DND-41 (cell line): ENCODE data around the gene CATSPERZ.

ENCODE experiments used
- ATAC-seq: fragments of 200-7000 bp; cut with Tn5 transposase; 3 replicates; pipeline ENCODE4 v1.9.1; 2021; ENCODE audit warnings: low read depth; ENCODE audit not compliant: insufficient read depth
- DNase-seq: peaks from one replicate; pipeline ENCODE4 v3.0.0-alpha.2; 2020
- H2AFZ ChIP-seq: 2 replicates; pipeline ENCODE4 v1.6.0; 2012; ENCODE audit warnings: low read depth, low read length
- H3K27ac ChIP-seq: 2 replicates; pipeline ENCODE4 v1.5.1; 2012; ENCODE audit warnings: low read length, inconsistent platforms
- H3K27me3 ChIP-seq: fragments of 200-600 bp; sonication (generic); 2 replicates; pipeline ENCODE4 v1.6.0; 2012; ENCODE audit warnings: low read length, mild to moderate bottlenecking, inconsistent platforms; ENCODE audit not compliant: insufficient read depth, poor library complexity
- H3K36me3 ChIP-seq: 2 replicates; pipeline ENCODE4 v1.5.1; 2012; ENCODE audit warnings: low read length, inconsistent platforms; ENCODE audit not compliant: insufficient read depth
- H3K4me1 ChIP-seq: 2 replicates; pipeline ENCODE4 v1.5.1; 2012; ENCODE audit warnings: mild to moderate bottlenecking, low read length; ENCODE audit not compliant: insufficient read depth
- H3K4me2 ChIP-seq: 2 replicates; pipeline ENCODE4 v1.6.0; 2012; ENCODE audit warnings: mild to moderate bottlenecking, moderate library complexity, low read length, inconsistent platforms; ENCODE audit not compliant: insufficient read depth
- H3K4me3 ChIP-seq, 2 experiments: fragments of 200-600 bp in 1 of 2; shearing (Covaris generic) in 1 of 2; 2 replicates each; pipeline ENCODE4 v1.5.1; 2012 to 2016; ENCODE audit warnings: inconsistent platforms in 2 of 2, low read length in 2 of 2, mild to moderate bottlenecking in 2 of 2, low read depth in 1 of 2, moderate library complexity in 1 of 2
- H3K79me2 ChIP-seq: 2 replicates; pipeline ENCODE4 v1.6.0; 2012; ENCODE audit warnings: low read length, inconsistent platforms; ENCODE audit not compliant: insufficient read depth
- H3K9ac ChIP-seq: 2 replicates; pipeline ENCODE4 v1.6.0; 2012; ENCODE audit warnings: low read depth, mild to moderate bottlenecking, inconsistent platforms, low read length, moderate library complexity
- H3K9me3 ChIP-seq: 2 replicates; pipeline ENCODE4 v1.5.1; 2012; ENCODE audit warnings: low read length, moderate library complexity, mild to moderate bottlenecking, inconsistent platforms; ENCODE audit not compliant: insufficient read depth, severe bottlenecking
- H4K20me1 ChIP-seq: 2 replicates; pipeline ENCODE4 v1.6.0; 2012; ENCODE audit warnings: low read length; ENCODE audit not compliant: insufficient read depth
- EZH2 ChIP-seq: IDR thresholded peaks from 3 replicates; pipeline ENCODE4 v1.6.1; 2012; ENCODE audit warnings: borderline replicate concordance, low read depth, mild to moderate bottlenecking, moderate library complexity, low read length, inconsistent platforms; ENCODE audit not compliant: severe bottlenecking
- TF ChIP-seq, protein P1 (sequence below): IDR thresholded peaks from 2 replicates; pipeline ENCODE4 v1.5.1; 2012; ENCODE audit warnings: borderline replicate concordance, low read length, moderate library complexity, mild to moderate bottlenecking; ENCODE audit not compliant: poor library complexity, severe bottlenecking; ENCODE audit errors: extremely low read depth

The CATSPERZ gene

DNA sequence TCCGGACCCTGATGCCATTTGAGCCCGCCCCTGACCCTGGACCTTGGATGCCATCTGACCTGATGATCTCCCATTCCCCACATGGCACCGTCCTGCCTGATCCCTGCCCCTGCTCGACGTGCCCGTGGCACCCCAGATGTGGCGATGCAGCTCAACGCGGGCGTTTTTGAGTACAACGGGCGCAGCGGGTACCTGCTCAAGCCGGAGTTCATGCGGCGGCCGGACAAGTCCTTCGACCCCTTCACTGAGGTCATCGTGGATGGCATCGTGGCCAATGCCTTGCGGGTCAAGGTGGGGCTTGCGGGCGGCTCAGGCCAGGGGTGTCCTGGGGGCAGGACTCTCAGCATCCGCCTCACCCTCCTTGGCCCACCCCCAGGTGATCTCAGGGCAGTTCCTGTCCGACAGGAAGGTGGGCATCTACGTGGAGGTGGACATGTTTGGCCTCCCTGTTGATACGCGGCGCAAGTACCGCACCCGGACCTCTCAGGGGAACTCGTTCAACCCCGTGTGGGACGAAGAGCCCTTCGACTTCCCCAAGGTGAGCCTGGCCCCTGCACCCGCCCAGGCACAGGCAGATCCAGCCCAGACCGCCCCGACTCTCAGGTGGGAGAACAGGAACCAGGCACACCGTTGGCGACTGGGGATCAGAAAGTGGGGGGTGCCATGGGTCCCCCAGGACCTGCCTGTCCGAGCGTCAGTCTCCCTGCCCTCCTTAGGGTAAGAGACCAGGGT, 37.7 kb upstream of the CATSPERZ start:
- no peak overlapping the region for H3K27ac ChIP-seq
- H3K4me1 ChIP-seq: no peaks in the 10 kb centered on the region
- DNase-seq: no peak
- H3K4me3 ChIP-seq: no peak overlapping the region
- H3K9ac ChIP-seq: no peak overlapping the region
- TF ChIP-seq, protein P1, sequence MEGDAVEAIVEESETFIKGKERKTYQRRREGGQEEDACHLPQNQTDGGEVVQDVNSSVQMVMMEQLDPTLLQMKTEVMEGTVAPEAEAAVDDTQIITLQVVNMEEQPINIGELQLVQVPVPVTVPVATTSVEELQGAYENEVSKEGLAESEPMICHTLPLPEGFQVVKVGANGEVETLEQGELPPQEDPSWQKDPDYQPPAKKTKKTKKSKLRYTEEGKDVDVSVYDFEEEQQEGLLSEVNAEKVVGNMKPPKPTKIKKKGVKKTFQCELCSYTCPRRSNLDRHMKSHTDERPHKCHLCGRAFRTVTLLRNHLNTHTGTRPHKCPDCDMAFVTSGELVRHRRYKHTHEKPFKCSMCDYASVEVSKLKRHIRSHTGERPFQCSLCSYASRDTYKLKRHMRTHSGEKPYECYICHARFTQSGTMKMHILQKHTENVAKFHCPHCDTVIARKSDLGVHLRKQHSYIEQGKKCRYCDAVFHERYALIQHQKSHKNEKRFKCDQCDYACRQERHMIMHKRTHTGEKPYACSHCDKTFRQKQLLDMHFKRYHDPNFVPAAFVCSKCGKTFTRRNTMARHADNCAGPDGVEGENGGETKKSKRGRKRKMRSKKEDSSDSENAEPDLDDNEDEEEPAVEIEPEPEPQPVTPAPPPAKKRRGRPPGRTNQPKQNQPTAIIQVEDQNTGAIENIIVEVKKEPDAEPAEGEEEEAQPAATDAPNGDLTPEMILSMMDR: no peak
- TF ChIP-seq EZH2: no peak
- no peak overlapping the region for H3K4me2 ChIP-seq
- H3K79me2 ChIP-seq: no peaks in the 10 kb centered on the region
- H3K36me3 ChIP-seq: peaks cover 44% of the 10 kb centered on the region
- H3K9me3 ChIP-seq: no peaks in the 10 kb centered on the region
- no peak for ATAC-seq
- no peaks in the 10 kb centered on the region for H3K27me3 ChIP-seq
- H4K20me1 ChIP-seq: no peaks in the 10 kb centered on the region
- H2AFZ ChIP-seq: no peak overlapping the region

- no peak overlapping the region for H3K9ac ChIP-seq
- no peak for TF ChIP-seq EZH2
- TF ChIP-seq, protein P1: no peak
- DNase-seq: no peak
- H3K27me3 ChIP-seq: no peaks in the 10 kb centered on the region
- no peak overlapping the region for H3K27ac ChIP-seq
- H3K4me3 ChIP-seq: no peak overlapping the region
- H3K4me1 ChIP-seq: peaks cover 5% of the 10 kb centered on the region
- H2AFZ ChIP-seq: no peak overlapping the region
- peaks cover 44% of the 10 kb centered on the region for H3K36me3 ChIP-seq
- peaks cover 1% of the 10 kb centered on the region; the same call in 1 of the 2 replicates for H3K79me2 ChIP-seq
- no peak for ATAC-seq
- H3K4me2 ChIP-seq: no peak overlapping the region
- no peaks in the 10 kb centered on the region for H4K20me1 ChIP-seq
- H3K9me3 ChIP-seq: no peaks in the 10 kb centered on the region
Observed at GRCh38 chr11:64263021-64263946, 36.9 kb upstream of the CATSPERZ start.

GRCh38 chr11:64263947-64264317, 36.2 kb upstream of the CATSPERZ start:
- H3K36me3 ChIP-seq: peaks cover 38% of the 10 kb centered on the region
- H2AFZ ChIP-seq: no peak overlapping the region
- H3K4me3 ChIP-seq: no peak overlapping the region
- ATAC-seq (no peak), DNase-seq (no peak)
- H3K4me1 ChIP-seq: peaks cover 11% of the 10 kb centered on the region
- H3K27ac ChIP-seq: no peak overlapping the region
- TF ChIP-seq, protein P1: no peak
- TF ChIP-seq EZH2: no peak
- H3K79me2 ChIP-seq: peaks cover 8% of the 10 kb centered on the region
- no peaks in the 10 kb centered on the region for H3K27me3 ChIP-seq
- no peaks in the 10 kb centered on the region for H4K20me1 ChIP-seq
- no peaks in the 10 kb centered on the region for H3K9me3 ChIP-seq
- H3K4me2 ChIP-seq: no peak overlapping the region
- H3K9ac ChIP-seq: no peak overlapping the region
